GM21786 (cell line): ENCODE data around the gene CYTH2.
"Not testable (repeated sequence)": the region's sequence is repeated elsewhere in the genome, so short reads cannot be mapped to it uniquely, and the experiment has no call there.

Experiments used
- ATAC-seq: cut with Tn5 transposase; IDR thresholded peaks from one replicate; pipeline ENCODE4 v1.9.1; 2021; ENCODE audit not compliant: unreplicated experiment

CYTH2 gene

GRCh38 chr19:48510421-48511268, 41.5 kb downstream of the CYTH2 start:
- no peak for ATAC-seq

- ATAC-seq = no peak
Measured at GRCh38 chr19:48511321-48511731, 42.2 kb downstream of the CYTH2 start.

GRCh38 chr19:48511800-48512503, 42.8 kb downstream of the CYTH2 start, which contains the start of gene LMTK3:
TSS of gene LMTK3 (minus strand) at chr19:48511835. CDS start at chr19:48511576, 259 bp downstream.
- no peak for ATAC-seq

- no peak for ATAC-seq
Measured at GRCh38 chr19:48512504-48513288, 43.5 kb downstream of the CYTH2 start.

GRCh38 chr19:48513289-48514122, 44.3 kb downstream of the CYTH2 start:
- no peak for ATAC-seq

GRCh38 chr19:48514123-48514458, 44.9 kb downstream of the CYTH2 start:
- ATAC-seq = no peak

GRCh38 chr19:48516536-48516935, 47.4 kb downstream of the CYTH2 start:
- ATAC-seq = no peak

GRCh38 chr19:48518207-48518606, 49.0 kb downstream of the CYTH2 start:
- ATAC-seq = no peak

- not testable (repeated sequence) for ATAC-seq
Measured at GRCh38 chr19:48519426-48519825, 50.3 kb downstream of the CYTH2 start.

- no peak for ATAC-seq
Measured at GRCh38 chr19:48520134-48520533, 51.0 kb downstream of the CYTH2 start.

- ATAC-seq = no peak
Measured at GRCh38 chr19:48524221-48524620, 55.1 kb downstream of the CYTH2 start.

GRCh38 chr19:48524732-48525131, 55.6 kb downstream of the CYTH2 start:
- no peak for ATAC-seq

- ATAC-seq = no peak
Measured at GRCh38 chr19:48529156-48529555, 60.0 kb downstream of the CYTH2 start.

- no peak for ATAC-seq
Measured at GRCh38 chr19:48530066-48530720, 61.0 kb downstream of the CYTH2 start.

GRCh38 chr19:48530770-48531169, 61.6 kb downstream of the CYTH2 start:
- no peak for ATAC-seq
